Measurements from ENCODE around the gene SHB. TPM values are rescaled to one million over a fixed set of nuclear protein-coding genes. Genes with fewer than 3 reads are reported as not detected.

The SHB gene
- total RNA-seq, 2 donors from 2014 or later, result 33.9 to 39.9 TPM

GRCh38 chr9:38091310-38092199 is 22.5 kb upstream of the SHB start:
- peaks cover 0 to 3% of the 10 kb centered on the region in 2 donors for H3K4me1 ChIP-seq
- H3K4me3 ChIP-seq, result no peak overlapping the region
- no peaks in the 10 kb centered on the region for H3K9me3 ChIP-seq
- H3K27ac ChIP-seq, result no peak overlapping the region
- peak; percentile 42 for DNase-seq (ENCODE audit: low spot score)
- H3K27me3 ChIP-seq, result no peaks in the 10 kb centered on the region
- TF ChIP-seq CTCF (IDR thresholded peaks at IDR 0.05), result no peak
- no peaks in the 10 kb centered on the region for H3K36me3 ChIP-seq

GRCh38 chr9:38090170-38090569 is 21.1 kb upstream of the SHB start:
- no peak for TF ChIP-seq CTCF (IDR thresholded peaks at IDR 0.05)
- peak; percentile 30 for DNase-seq (ENCODE audit: low spot score)
- Histone ChIP-seq H3K4me1 (peaks cover 0 to 3% of the 10 kb centered on the region in 2 donors), H3K27ac (no peak overlapping the region), H3K9me3 (no peaks in the 10 kb centered on the region), H3K36me3 (no peaks in the 10 kb centered on the region), H3K4me3 (no peak overlapping the region), H3K27me3 (no peaks in the 10 kb centered on the region)

- peak; percentile 30 for DNase-seq (ENCODE audit: low spot score)
- no peak overlapping the region for H3K4me3 ChIP-seq
- H3K27me3 ChIP-seq, result no peaks in the 10 kb centered on the region
These were observed 20.5 kb upstream of the SHB start for GRCh38 chr9:38089387-38090165.

GRCh38 chr9:38088006-38088925 is 19.2 kb upstream of the SHB start:
- Histone ChIP-seq H3K27me3 (no peaks in the 10 kb centered on the region), H3K9me3 (no peaks in the 10 kb centered on the region), H3K4me3 (no peak overlapping the region), H3K27ac (no peak overlapping the region), H3K4me1 (peaks cover 3 to 9% of the 10 kb centered on the region in 2 donors), H3K36me3 (no peaks in the 10 kb centered on the region)
- DNase-seq (ENCODE audit: low spot score), result peak; percentile 77
- peak; percentile 97 to 100 for TF ChIP-seq CTCF (IDR thresholded peaks at IDR 0.05)

More at GRCh38 chr9:38089387-38090165, 20.5 kb upstream of the SHB start:
- Histone ChIP-seq H3K36me3 (no peaks in the 10 kb centered on the region), H3K4me1 (peaks cover 0 to 3% of the 10 kb centered on the region in 2 donors), H3K27ac (no peak overlapping the region), H3K9me3 (no peaks in the 10 kb centered on the region)
- TF ChIP-seq CTCF (IDR thresholded peaks at IDR 0.05), result no peak

GRCh38 chr9:38086496-38086895 is 17.5 kb upstream of the SHB start:
- no peaks in the 10 kb centered on the region for H3K9me3 ChIP-seq
- no peak overlapping the region for H3K4me3 ChIP-seq
- H3K36me3 ChIP-seq, result no peaks in the 10 kb centered on the region
- DNase-seq (ENCODE audit: low spot score), result no peak
- H3K4me1 ChIP-seq, result peaks cover 3 to 19% of the 10 kb centered on the region in 2 donors
- no peak overlapping the region for H3K27ac ChIP-seq
- no peak for TF ChIP-seq CTCF (IDR thresholded peaks at IDR 0.05)
- no peaks in the 10 kb centered on the region for H3K27me3 ChIP-seq
